Neutrophil (primary cell): ENCODE measurements around the gene NCOA1.

Experiments
- H3K27ac ChIP-seq: fragments of 200-600 bp; sonication (generic); 2 replicates; pipeline ENCODE4 v1.5.1; 2016; ENCODE audit warnings: mild to moderate bottlenecking, moderate library complexity
- H3K27me3 ChIP-seq: fragments of 200-600 bp; sonication (generic); 2 replicates; pipeline ENCODE4 v1.6.0; 2016; ENCODE audit warnings: mild to moderate bottlenecking
- H3K36me3 ChIP-seq: fragments of 200-600 bp; sonication (generic); 2 replicates; pipeline ENCODE4 v1.5.1; 2017
- H3K4me1 ChIP-seq, 2 experiments: fragments of 200-600 bp in 1 of 2; sonication (generic) in 1 of 2; 1 replicate in 1 of 2; 2 replicates in 1 of 2; pipeline versions ENCODE4 v1.5.1 to v1.6.1; 2013 to 2016; ENCODE audit warnings: low read depth in 1 of 2, low read length in 1 of 2, mild to moderate bottlenecking in 1 of 2, moderate library complexity in 1 of 2; ENCODE audit not compliant: control insufficient read depth in 1 of 2, insufficient read depth in 1 of 2
- H3K4me3 ChIP-seq, 2 experiments: fragments of 200-600 bp in 1 of 2; sonication (generic) in 1 of 2; 1 replicate in 1 of 2; 2 replicates in 1 of 2; pipeline ENCODE4 v1.5.1; 2013 to 2016; ENCODE audit warnings: low read depth in 1 of 2, low read length in 1 of 2, mild to moderate bottlenecking in 1 of 2, moderate library complexity in 1 of 2
- H3K9me3 ChIP-seq: fragments of 200-600 bp; sonication (generic); 2 replicates; pipeline ENCODE4 v1.5.1; 2016
- TF ChIP-seq, protein P1 (sequence below): fragments of 200-600 bp; sonication (generic); IDR thresholded peaks from 2 replicates; pipeline ENCODE4 v1.5.1; 2016; ENCODE audit warnings: antibody characterized with exemption

The NCOA1 gene

DNA sequence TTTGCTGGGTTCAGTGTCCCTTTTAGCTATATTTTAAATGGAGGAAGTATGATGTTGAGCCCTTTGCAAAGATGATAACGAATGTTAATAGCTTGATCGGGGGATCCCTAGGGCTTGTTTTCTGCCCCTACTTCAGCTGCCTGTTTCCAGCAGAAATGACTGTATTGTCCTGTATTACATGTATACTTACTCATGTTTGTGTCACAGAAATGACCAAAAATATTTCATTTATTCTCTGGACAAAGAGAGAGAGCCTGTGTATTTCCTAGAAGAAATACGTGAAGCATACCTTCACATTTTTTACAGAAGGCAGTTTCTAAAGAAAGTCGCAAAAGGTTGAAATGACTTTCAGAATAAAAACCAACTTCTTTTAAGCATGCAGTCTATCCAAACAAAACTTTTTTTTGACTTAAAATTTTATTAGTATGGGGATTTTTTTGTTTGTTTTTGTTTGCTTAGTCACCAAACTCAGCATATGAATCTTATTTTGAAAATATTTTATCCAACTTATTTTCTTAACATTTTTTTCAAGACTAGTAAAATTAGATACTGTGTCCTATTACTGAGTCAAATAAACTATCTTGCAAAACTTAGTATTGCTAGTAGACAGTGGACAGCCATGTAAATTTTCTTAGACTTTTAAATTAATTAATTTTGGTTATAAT lies 233.2 kb downstream of the NCOA1 start:
- TF ChIP-seq, protein P1, sequence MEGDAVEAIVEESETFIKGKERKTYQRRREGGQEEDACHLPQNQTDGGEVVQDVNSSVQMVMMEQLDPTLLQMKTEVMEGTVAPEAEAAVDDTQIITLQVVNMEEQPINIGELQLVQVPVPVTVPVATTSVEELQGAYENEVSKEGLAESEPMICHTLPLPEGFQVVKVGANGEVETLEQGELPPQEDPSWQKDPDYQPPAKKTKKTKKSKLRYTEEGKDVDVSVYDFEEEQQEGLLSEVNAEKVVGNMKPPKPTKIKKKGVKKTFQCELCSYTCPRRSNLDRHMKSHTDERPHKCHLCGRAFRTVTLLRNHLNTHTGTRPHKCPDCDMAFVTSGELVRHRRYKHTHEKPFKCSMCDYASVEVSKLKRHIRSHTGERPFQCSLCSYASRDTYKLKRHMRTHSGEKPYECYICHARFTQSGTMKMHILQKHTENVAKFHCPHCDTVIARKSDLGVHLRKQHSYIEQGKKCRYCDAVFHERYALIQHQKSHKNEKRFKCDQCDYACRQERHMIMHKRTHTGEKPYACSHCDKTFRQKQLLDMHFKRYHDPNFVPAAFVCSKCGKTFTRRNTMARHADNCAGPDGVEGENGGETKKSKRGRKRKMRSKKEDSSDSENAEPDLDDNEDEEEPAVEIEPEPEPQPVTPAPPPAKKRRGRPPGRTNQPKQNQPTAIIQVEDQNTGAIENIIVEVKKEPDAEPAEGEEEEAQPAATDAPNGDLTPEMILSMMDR = no peak
- no peaks in the 10 kb centered on the region for H3K4me1 ChIP-seq
- H3K4me3 ChIP-seq = no peak overlapping the region
- no peaks in the 10 kb centered on the region for H3K27me3 ChIP-seq
- H3K36me3 ChIP-seq = peaks cover 29% of the 10 kb centered on the region
- no peaks in the 10 kb centered on the region for H3K9me3 ChIP-seq
- H3K27ac ChIP-seq = no peak overlapping the region

- no peaks in the 10 kb centered on the region for H3K4me1 ChIP-seq
- TF ChIP-seq, protein P1 = no peak
- no peaks in the 10 kb centered on the region for H3K9me3 ChIP-seq
- H3K36me3 ChIP-seq = peaks cover 43% of the 10 kb centered on the region
- no peak overlapping the region for H3K4me3 ChIP-seq
- no peak overlapping the region for H3K27ac ChIP-seq
- H3K27me3 ChIP-seq = no peaks in the 10 kb centered on the region
Observed at GRCh38 chr2:24725956-24726355, 234.9 kb downstream of the NCOA1 start.

DNA sequence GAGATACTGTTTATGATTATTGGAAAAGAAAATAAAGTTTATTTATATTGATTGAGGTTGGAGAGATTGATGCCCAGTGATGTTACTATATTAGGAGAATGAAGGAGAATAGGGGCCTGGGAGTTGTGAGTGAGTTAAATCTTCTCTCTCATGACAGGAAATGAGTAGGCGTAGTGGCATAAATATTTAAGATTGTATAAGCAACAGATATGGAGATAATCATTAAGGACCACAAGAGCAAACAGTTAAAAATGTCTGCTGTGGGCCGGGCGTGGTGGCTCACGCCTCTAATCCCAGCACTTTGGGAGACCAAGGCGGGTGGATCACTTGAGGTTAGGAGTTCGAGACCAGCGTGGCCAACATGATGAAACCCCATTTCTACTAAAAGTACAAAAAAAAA lies 239.4 kb downstream of the NCOA1 start:
- H3K27ac ChIP-seq = no peak overlapping the region
- H3K36me3 ChIP-seq = peaks cover 58% of the 10 kb centered on the region
- H3K4me3 ChIP-seq = no peak overlapping the region
- TF ChIP-seq, protein P1 = no peak
- H3K9me3 ChIP-seq = no peaks in the 10 kb centered on the region
- H3K4me1 ChIP-seq = no peaks in the 10 kb centered on the region
- no peaks in the 10 kb centered on the region for H3K27me3 ChIP-seq

- Histone ChIP-seq H3K27me3 (no peaks in the 10 kb centered on the region), H3K4me3 (no peak overlapping the region), H3K36me3 (peaks cover 58% of the 10 kb centered on the region), H3K27ac (no peak overlapping the region), H3K9me3 (no peaks in the 10 kb centered on the region), H3K4me1 (no peaks in the 10 kb centered on the region)
- TF ChIP-seq, protein P1 = no peak
Observed at GRCh38 chr2:24731040-24731439, 240.0 kb downstream of the NCOA1 start.

- Histone ChIP-seq H3K27me3 (no peaks in the 10 kb centered on the region), H3K27ac (no peak overlapping the region), H3K4me3 (no peak overlapping the region), H3K36me3 (peaks cover 52% of the 10 kb centered on the region), H3K4me1 (no peaks in the 10 kb centered on the region), H3K9me3 (no peaks in the 10 kb centered on the region)
- TF ChIP-seq, protein P1 = no peak
Observed at GRCh38 chr2:24731923-24732322, 240.9 kb downstream of the NCOA1 start.
